GM21390 (cell line): ENCODE measurements around the gene EZR.

Experiments used
- ATAC-seq: cut with Tn5 transposase; IDR thresholded peaks from one replicate; pipeline ENCODE4 v1.9.1; 2021; ENCODE audit not compliant: unreplicated experiment

Gene EZR

GRCh38 chr6:158819213-158819976 is at the start of gene EZR:
TSS of gene EZR (minus strand) at chr6:158819368. CDS start at chr6:158818093, 1,275 bp downstream.
- peak; percentile 40 for ATAC-seq

GRCh38 chr6:158868122-158868480 is 48.9 kb upstream of the EZR start:
- no peak for ATAC-seq

DNA sequence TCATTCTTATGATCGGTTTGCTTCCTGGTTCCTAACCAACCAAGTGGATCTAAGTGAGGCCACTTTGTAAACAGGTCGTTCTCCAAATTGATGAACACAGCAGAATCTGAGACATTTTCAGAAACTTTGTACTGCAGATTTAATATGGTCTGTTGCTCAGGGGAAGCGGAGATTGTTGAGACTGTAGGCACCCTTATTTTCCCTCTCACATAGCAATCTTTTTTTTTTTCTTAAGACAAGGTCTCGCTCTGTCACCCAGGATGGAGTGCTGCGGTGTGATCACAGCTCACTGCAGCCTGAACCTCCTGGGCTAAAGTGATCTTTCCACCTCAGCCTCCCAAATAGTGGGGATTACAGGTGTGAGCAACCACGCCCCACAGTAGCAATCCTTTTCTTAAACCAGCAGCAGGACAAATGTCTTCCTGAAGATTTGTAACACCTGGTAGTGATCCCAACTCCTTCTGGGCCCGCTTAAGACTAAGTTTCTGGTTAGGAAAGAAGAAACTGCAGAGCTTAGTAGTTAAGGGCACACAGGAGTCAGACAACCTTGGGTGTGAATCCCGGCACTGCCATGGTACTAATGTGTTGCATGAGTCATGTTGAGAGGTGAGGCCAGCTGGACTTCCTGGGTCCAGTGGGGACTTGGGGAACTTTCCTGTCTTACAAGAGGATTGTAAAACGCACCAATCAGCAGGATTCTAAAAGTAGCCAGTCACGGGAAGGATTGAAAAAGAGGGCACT is 48.4 kb upstream of the EZR start:
- no peak for ATAC-seq

GRCh38 chr6:158865769-158866168 is 46.6 kb upstream of the EZR start:
- no peak for ATAC-seq

GRCh38 chr6:158863646-158864045 is 44.5 kb upstream of the EZR start:
- no peak for ATAC-seq

- ATAC-seq: no peak
Observed at GRCh38 chr6:158861686-158862381, 42.7 kb upstream of the EZR start.

DNA sequence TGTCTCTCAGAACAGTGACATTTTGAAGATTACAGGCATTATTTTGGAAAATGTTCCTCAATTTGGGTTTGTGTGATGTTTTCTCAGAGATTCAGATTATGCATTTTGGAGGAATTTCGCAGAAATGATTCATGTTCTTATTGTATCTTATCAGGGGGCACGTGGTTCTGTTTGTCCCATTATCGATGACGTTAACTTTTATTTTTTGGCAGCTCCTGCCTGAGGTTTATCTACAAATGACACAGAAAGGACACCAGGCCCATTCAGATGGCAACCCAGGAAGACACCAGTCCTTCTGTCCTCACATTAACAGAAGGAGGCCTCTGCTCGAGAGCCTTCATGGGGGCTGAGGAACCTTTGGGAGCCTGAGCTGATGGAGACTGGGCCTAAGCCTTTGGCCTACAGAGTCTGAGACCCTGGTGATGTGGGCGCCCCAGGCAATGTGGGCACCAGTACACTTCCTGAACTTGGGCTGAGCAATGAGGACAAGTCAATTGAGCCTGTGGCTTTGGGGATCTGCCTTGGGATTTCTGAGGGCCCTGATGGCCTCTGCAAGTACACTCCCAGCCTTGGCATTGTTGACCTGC is 41.2 kb upstream of the EZR start:
- ATAC-seq: no peak

DNA sequence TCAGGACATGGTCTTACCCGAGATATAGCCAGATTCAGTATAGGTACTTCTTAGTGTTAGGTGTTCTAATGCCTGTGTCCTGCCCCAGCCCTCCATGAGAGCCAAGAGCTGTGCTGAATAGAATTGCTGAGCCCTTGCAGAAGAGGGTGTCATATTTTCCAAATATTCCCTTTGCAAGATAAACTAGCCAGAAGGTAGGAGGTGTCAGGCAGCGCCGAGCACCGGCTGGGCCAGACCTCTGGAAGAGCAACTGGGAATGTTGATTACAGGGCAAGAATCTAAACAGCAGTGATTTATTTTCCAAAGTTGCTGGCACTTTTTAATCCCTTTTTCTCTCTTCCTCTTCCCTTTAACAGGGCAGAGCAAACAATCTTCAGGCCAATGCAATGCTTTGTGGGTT is 37.1 kb upstream of the EZR start:
- ATAC-seq: no peak

DNA sequence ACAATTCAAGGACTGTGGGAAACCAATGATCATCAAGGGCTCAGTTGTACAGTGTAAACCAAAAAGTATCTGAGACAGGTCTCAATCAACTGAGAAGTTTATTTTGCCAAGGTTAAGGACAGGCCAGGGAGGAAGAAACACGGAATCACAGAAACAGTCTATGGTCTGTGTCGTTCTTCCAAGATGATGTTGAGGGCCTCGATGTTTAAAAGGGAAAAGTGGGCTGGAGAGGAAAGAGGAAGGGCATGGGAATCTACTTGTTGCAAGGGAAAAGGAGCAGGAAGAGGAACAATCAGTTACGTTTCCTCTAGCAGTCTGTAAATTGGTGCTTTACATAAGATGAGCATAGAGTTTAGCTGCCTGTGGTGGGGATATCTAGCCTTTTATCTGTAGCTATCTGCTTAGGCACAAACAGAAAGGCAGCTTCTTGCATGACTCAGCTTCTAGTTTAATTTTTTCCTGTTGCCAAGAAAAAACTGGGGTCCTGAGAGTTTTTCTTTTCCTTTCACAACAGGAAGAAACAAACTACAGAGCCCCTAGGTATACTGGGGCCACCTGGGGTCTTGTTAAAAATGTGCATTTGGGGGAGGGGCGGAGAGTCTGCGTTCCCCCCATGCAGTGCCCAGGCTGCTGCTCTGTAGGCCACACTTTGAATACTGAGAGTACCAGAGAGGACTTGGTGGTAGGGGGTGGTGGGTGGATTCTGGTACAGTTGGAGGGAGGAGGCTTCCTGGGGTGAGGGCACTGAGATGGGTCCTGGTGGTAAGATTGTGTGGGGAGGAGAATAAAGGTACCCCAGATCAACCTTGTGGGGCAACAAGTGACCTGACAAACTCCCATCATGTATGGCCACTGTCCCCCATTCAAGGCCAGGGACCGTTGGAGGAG is 35.3 kb upstream of the EZR start:
- no peak for ATAC-seq

- ATAC-seq: no peak
Observed at GRCh38 chr6:158853880-158854213, 34.7 kb upstream of the EZR start.

- ATAC-seq: peak; percentile 96
Observed at GRCh38 chr6:158853072-158853879, 34.1 kb upstream of the EZR start.

GRCh38 chr6:158852312-158853071 is 33.3 kb upstream of the EZR start:
- no peak for ATAC-seq

DNA sequence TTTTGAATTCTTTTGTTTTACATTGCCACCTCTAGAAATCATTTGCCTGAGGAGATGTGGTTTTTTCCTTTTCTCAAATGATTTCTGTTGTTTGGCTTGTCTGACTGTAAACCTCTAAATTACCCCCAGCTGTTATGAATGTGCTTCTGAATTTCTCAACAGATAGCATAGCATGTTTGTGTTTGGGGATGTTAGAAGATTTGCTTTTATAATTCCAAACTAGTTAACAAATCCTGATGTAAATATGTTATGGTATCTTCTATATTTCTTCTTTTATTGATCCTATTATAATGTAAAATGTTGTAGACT is 31.6 kb upstream of the EZR start:
- no peak for ATAC-seq

DNA sequence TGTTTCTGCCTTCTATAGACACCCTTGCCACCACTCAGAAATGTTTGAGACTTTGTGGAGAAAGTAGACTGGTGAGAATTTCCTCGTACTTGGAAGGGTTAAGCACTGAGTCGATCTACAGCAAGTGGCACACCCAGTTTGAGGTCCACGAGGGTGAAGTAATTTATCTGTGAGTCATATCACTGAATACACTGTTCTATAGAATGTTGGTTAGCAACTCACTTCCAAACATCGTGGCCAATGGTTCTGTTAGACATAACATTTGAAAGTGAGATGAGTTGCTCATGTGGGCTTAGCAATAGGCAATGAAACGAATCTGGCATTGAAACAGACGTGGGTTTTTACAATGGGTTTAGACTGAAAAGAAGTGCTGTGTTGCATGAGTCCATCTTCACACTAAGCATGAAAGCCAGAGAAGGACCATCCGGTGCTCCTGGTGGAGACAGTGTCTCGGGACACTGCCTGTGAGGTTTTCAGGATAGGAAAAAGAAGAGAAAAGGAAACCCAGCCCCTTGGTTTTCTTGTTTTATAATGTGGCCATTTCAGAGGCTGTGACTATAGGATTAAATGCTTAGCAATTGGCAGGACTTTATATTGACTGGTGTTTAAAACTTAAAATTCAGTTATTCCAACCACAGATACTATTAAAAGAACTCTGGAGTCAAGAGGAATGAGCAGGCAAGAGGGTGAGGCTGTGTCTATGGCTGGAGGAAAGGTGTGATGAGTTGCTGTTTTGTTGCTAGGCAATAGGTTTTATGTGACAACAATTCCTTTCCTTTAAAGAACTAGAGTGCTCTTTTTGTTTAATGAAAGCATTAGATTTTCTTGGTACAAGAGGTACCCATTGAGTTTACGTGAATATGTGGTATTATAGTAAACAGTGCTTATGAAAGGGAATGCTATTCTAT is 31.0 kb upstream of the EZR start:
- ATAC-seq: no peak

DNA sequence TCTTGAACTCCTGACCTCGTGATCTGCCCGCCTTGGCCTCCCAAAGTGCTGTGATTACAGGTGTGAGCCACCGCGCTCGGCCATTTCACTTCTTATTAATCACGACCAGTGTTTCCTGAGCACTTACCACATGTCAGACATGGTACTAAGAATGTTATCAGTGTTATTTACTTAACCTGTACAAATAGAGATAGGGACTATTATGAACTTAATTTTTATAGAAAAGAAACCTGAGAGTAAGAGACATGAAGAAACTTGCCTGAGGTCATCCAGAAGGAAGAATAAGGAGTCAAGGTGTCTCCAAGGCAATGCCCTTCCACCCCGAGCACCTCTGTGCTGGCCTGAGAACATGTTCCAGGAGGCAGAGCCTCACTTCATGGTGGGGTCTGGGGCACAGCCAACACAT is 29.3 kb upstream of the EZR start:
- no peak for ATAC-seq

- ATAC-seq: no peak
Observed at GRCh38 chr6:158847786-158848185, 28.6 kb upstream of the EZR start.

DNA sequence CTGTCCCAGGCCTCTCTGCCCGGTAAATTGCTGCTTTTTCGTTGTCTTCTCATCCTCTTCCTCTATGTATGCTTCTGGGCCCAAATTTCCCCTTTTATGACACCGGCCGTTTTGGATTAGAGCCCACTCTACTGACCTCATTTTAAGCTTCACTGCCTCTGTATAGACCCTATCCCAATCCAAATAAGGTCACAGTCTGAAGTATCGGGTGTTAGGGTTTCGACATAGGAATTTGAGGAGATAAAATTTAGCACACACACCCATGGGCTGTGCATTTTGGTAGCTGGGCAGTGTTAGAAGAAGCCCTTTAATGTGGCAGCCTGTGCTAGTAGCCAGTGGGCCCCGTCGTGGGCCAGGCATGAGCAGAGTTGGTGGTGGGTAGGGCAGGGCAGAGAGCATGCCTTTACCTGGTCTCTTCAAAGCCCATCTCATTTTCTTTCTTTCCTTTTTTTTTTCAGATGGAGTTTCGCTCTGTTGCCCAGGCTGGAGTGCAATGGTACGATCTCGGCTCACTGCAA is 27.9 kb upstream of the EZR start:
- no peak for ATAC-seq
